Measurements from ENCODE around the gene C3orf20. TPM values are rescaled to one million over a fixed set of nuclear protein-coding genes. Genes with fewer than 3 reads are reported as not detected.

C3orf20 gene
- total and polyA plus RNA-seq, 2 of the 4 experiments (the other 2 are of a cell fraction), result not detected

- Histone ChIP-seq H3K4ac (ENCODE audit: low read depth, low read length) (no peak overlapping the region), H3K18ac (ENCODE audit: low read depth, low read length) (no peak overlapping the region), H2BK15ac (ENCODE audit: low read depth, low read length) (no peak overlapping the region), H2AK9ac (replicated peaks; ENCODE audit: low read depth, low read length, poor library complexity) (no peak overlapping the region), H2AK5ac (ENCODE audit: low read depth, low read length) (no peak overlapping the region), H3K9me1 (ENCODE audit: insufficient read depth, low read length) (no peaks in the 10 kb centered on the region), H3K56ac (ENCODE audit: extremely low read depth, insufficient read depth, low read length) (no peak overlapping the region), H3K14ac (replicated peaks; ENCODE audit: low read depth, low read length) (no peak overlapping the region), H3K4me1 (ENCODE audit: control insufficient read depth, insufficient read depth, low read length) (no peaks in the 10 kb centered on the region), H4K91ac (ENCODE audit: insufficient read depth, low read depth, low read length) (no peak overlapping the region), H3K36me3 (ENCODE audit: control insufficient read depth, insufficient read depth, low read length) (no peaks in the 10 kb centered on the region), H4K20me1 (ENCODE audit: insufficient read depth, low read length) (no peaks in the 10 kb centered on the region), H3K4me3 (ENCODE audit: insufficient read depth, low read depth, low read length) (no peak overlapping the region), H2BK5ac (ENCODE audit: low read depth, low read length, poor library complexity, severe bottlenecking) (no peak overlapping the region), H3K9ac (ENCODE audit: low read depth, low read length) (no peak overlapping the region), H3K4me2 (ENCODE audit: low read depth, low read length) (no peak overlapping the region), H3K79me1 (ENCODE audit: low read depth in 1 of 2, low read length in 2 of 2) (no peaks in the 10 kb centered on the region), H4K5ac (ENCODE audit: low read depth, low read length) (no peak overlapping the region), H3K27me3 (ENCODE audit: control insufficient read depth, insufficient read depth, low read length) (peaks cover 9% of the 10 kb centered on the region), H4K8ac (ENCODE audit: low read depth in 2 of 2, low read length in 2 of 2) (no peak overlapping the region), H2BK120ac (ENCODE audit: low read depth, low read length) (no peak overlapping the region), H3K27ac (ENCODE audit: insufficient read depth, low read length) (no peak overlapping the region), H2AFZ (replicated peaks; ENCODE audit: low read length, poor library complexity) (no peak overlapping the region), H3K9me3 (ENCODE audit: control insufficient read depth, insufficient read depth, low read length) (no peaks in the 10 kb centered on the region), H2BK20ac (ENCODE audit: low read depth, low read length) (no peak overlapping the region), H3K23ac (ENCODE audit: low read depth, low read length) (no peak overlapping the region)
- BruUV-seq (replicated peaks), result no TSS peak
- in situ Hi-C loops (cut with MboI; ENCODE audit: low sequenced_read_pairs), result no loop called here
- TF ChIP-seq RCOR1 (IDR thresholded peaks at IDR 0.05; ENCODE audit: insufficient replicate concordance, low read length) (no peak), FOS (IDR thresholded peaks at IDR 0.05; ENCODE audit: low read depth, low read length) (no peak), RAD21 (IDR thresholded peaks at IDR 0.05; ENCODE audit: low read length) (no peak), ELK1 (IDR thresholded peaks at IDR 0.05; ENCODE audit: borderline replicate concordance, low read depth, low read length) (no peak)
- 72% methylated on average over 12 of the region's 16 CpGs; no CpG with 5 or more reads in 1 of the 2 experiments for WGBS, 2 experiments (ENCODE audit: extremely low coverage in 2 of 2, insufficient read length in 1 of 2)
- dilution Hi-C loops (cut with HindIII; ENCODE audit: low sequenced_read_pairs, unreplicated experiment), result no loop called here
- intact Hi-C loops (cut with micrococcal nuclease), result no loop called here
- no peak for DNase-seq
- ChIA-PET CTCF (no interaction called here), POLR2A (ENCODE audit: unreplicated experiment) (no interaction called here)
- ATAC-seq (ENCODE audit: low read depth), result no peak
These were observed 146.2 kb downstream of the C3orf20 start for GRCh38 chr3:14821151-14821550.
